Muscle of leg (tissue), 11 donors: ENCODE data around the gene CRIP3. TPM values are rescaled to one million over a fixed set of nuclear protein-coding genes. Genes with fewer than 3 reads are reported as not detected.
A peak's percentile ranks its signal among the peaks of the same experiment; 100 is the strongest.

ENCODE experiments used
- DNase-seq: peaks from one replicate; pipeline ENCODE4 v3.0.0; 2013
- H3K27ac ChIP-seq: one replicate; pipeline ENCODE4 v1.5.1; 2013; ENCODE audit warnings: mild to moderate bottlenecking, low read length, control low read depth
- H3K27me3 ChIP-seq: one replicate; pipeline ENCODE4 v1.6.1; 2013; ENCODE audit warnings: low read length; ENCODE audit not compliant: control insufficient read depth, insufficient read depth
- H3K36me3 ChIP-seq: one replicate; pipeline ENCODE4 v1.6.1; 2013; ENCODE audit warnings: low read length; ENCODE audit not compliant: control insufficient read depth, insufficient read depth
- H3K4me1 ChIP-seq: one replicate; pipeline ENCODE4 v1.6.1; 2013; ENCODE audit warnings: low read length; ENCODE audit not compliant: control insufficient read depth, insufficient read depth
- H3K4me3 ChIP-seq: one replicate; pipeline ENCODE4 v1.5.1; 2013; ENCODE audit warnings: low read length, control low read depth
- H3K9me3 ChIP-seq: replicated peaks from 2 replicates; pipeline ENCODE4 v1.6.1; 2013; ENCODE audit warnings: low read depth, low read length; ENCODE audit not compliant: control insufficient read depth
- WGBS: methylation state at CpG from one replicate; pipeline ENCODE4 v1.1.5; 2013; ENCODE audit warnings: missing lambda C conversion rate; ENCODE audit not compliant: insufficient coverage; 5-methylcytosine and 5-hydroxymethylcytosine counted together
- polyA plus RNA-seq, 8 donors: library from polyadenylated mRNA; unstranded; fragments of 120-200 nt; gene quantifications; one replicate each; pipeline versions ENCODE4 v1.2.1 to v1.2.3, GENCODE V29; 2013; ENCODE audit warnings: inconsistent platforms in 1 of 8, low replicate concordance in 1 of 8; ENCODE audit not compliant: insufficient read length in 8 of 8, insufficient read depth in 1 of 8
- total RNA-seq: library from RNA; stranded (reverse); fragments of 120-200 nt; gene quantifications from one replicate; pipeline ENCODE4 v1.2.4, GENCODE V29; 2013

CRIP3 gene
- total and polyA plus RNA-seq, 9 donors = 0.64 to 2.6 (median 1.2) TPM

DNA sequence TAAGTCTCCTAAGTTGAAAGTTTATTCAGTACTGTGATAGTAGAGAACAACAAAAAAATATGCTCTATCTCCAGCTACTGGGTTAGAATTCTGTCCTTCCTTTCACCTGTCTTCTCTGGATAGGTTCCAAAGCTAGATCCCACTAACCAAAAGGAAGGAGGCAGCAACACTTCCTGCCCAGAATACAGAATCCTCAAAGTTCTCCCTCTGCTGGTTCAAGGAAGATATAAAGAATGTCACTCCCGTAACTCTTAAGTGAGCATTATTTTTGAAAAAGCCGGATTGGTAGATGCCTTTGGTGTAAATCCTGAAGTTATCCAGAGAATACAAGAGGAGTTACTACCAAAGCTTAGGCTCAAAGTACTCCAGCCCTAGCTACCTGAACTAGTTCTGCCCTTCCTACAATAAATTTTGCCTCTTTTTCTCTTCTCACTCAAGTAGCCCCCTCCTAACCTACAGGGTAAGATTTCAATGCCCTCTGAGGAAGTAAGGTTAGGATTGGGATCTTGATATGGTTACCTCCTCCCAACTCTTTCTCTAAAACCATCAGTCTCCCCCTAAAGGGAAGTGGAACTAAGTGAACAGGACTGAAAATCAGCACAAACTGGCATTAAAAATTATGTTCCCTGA, 26.0 kb upstream of the CRIP3 start:
- DNase-seq = peak; percentile 78
- no peaks in the 10 kb centered on the region for H3K27me3 ChIP-seq
- no peaks in the 10 kb centered on the region for H3K9me3 ChIP-seq
- H3K4me1 ChIP-seq = no peaks in the 10 kb centered on the region
- H3K4me3 ChIP-seq = no peak overlapping the region
- peaks cover 35% of the 10 kb centered on the region for H3K36me3 ChIP-seq
- no peak overlapping the region for H3K27ac ChIP-seq
- no CpG with 5 or more reads among the region's 2 CpGs for WGBS

GRCh38 chr6:43331891-43332290, 23.3 kb upstream of the CRIP3 start:
- Histone ChIP-seq H3K36me3 (peaks cover 12% of the 10 kb centered on the region), H3K4me3 (no peak overlapping the region), H3K27me3 (no peaks in the 10 kb centered on the region), H3K9me3 (no peaks in the 10 kb centered on the region), H3K4me1 (no peaks in the 10 kb centered on the region), H3K27ac (no peak overlapping the region)
- no peak for DNase-seq
- WGBS = no CpG with 5 or more reads among the region's 4 CpGs

- Histone ChIP-seq H3K27ac (no peak overlapping the region), H3K36me3 (peaks cover 10% of the 10 kb centered on the region), H3K4me1 (no peaks in the 10 kb centered on the region), H3K4me3 (no peak overlapping the region), H3K27me3 (no peaks in the 10 kb centered on the region), H3K9me3 (no peaks in the 10 kb centered on the region)
- DNase-seq = no peak
- WGBS = 86% methylated on average over 1 of the region's 1 CpG
Measured at GRCh38 chr6:43331470-43331869, 22.8 kb upstream of the CRIP3 start.

DNA sequence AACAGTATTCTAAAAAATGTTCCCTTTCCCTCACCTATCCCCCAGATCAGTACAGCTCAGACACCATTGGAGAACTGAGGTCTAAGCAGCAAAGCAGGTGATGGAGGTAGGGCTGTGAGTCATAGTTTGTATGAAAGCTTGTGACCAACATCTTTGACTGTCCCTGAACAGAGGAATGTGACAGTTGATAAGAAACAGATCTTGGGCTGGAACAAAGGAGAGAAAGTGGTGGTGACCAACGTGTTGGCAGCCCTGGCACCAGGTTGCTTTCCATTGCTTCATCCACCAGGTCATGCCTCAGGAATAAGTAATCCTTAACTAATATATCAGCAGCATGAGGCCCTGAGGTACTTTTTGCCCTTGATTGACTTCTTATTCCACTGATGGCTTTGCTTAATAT, 19.9 kb upstream of the CRIP3 start:
- no peaks in the 10 kb centered on the region for H3K27me3 ChIP-seq
- H3K4me1 ChIP-seq = no peaks in the 10 kb centered on the region
- peaks cover 5% of the 10 kb centered on the region for H3K36me3 ChIP-seq
- WGBS = no CpG with 5 or more reads among the region's 1 CpG
- no peak overlapping the region for H3K27ac ChIP-seq
- H3K9me3 ChIP-seq = no peaks in the 10 kb centered on the region
- no peak for DNase-seq
- H3K4me3 ChIP-seq = no peak overlapping the region

- no peaks in the 10 kb centered on the region for H3K4me1 ChIP-seq
- no peak overlapping the region for H3K4me3 ChIP-seq
- H3K27ac ChIP-seq = no peak overlapping the region
- WGBS = no CpG with 5 or more reads among the region's 1 CpG
- H3K9me3 ChIP-seq = no peaks in the 10 kb centered on the region
- H3K27me3 ChIP-seq = no peaks in the 10 kb centered on the region
- H3K36me3 ChIP-seq = peaks cover 3% of the 10 kb centered on the region
- no peak for DNase-seq
Measured at GRCh38 chr6:43325876-43326275, 17.2 kb upstream of the CRIP3 start.

GRCh38 chr6:43318011-43318410, 9.4 kb upstream of the CRIP3 start:
- Histone ChIP-seq H3K4me1 (no peaks in the 10 kb centered on the region), H3K36me3 (no peaks in the 10 kb centered on the region), H3K27ac (no peak overlapping the region), H3K4me3 (no peak overlapping the region), H3K9me3 (no peaks in the 10 kb centered on the region), H3K27me3 (no peaks in the 10 kb centered on the region)
- no peak for DNase-seq
- WGBS = no CpG with 5 or more reads among the region's 2 CpGs

DNA sequence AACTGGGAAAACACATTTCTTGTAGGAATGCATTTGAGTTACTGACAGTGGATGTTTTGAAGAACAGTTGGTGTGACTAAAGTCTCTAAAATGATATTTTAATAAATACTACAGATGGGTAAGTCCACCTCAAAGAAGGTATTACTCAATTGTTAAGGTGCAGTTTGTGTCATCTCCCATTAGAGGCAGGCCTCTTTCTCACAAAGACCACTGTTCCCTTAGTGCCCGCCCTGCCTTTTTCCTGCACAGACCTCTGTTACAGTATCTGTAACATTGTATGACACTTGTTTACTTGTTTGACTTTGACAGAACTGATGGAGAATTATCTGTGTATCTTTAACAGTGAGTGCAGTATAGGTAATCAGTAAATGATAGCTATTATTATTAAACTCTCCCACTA, 5.2 kb upstream of the CRIP3 start:
- H3K27ac ChIP-seq = no peak overlapping the region
- H3K4me3 ChIP-seq = no peak overlapping the region
- no peaks in the 10 kb centered on the region for H3K9me3 ChIP-seq
- WGBS = no CpG with 5 or more reads among the region's 1 CpG
- peaks cover 2% of the 10 kb centered on the region for H3K27me3 ChIP-seq
- H3K4me1 ChIP-seq = peaks cover 4% of the 10 kb centered on the region
- DNase-seq = no peak
- H3K36me3 ChIP-seq = no peaks in the 10 kb centered on the region

DNA sequence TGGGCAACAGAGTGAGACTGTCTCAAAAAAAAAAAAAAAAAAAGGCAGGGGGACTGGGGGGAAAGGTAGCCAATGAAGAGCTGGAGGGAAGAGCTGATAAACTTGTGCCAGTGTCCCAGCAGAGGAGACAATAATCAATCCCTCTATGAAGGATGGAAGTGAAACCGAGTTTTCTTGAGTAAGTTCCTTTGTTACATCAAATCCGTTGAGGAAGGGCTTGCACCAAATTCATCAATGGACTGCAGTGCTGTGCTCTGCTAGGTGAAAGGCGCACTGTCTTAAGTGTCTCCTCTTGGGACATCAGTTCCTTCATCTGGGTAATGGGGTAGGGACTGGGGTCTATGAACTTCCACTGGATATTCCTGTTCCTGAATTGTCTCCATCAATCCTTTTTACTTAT, 3.0 kb upstream of the CRIP3 start:
- H3K4me3 ChIP-seq = no peak overlapping the region
- no peaks in the 10 kb centered on the region for H3K36me3 ChIP-seq
- peaks cover 17% of the 10 kb centered on the region for H3K27me3 ChIP-seq
- DNase-seq = no peak
- WGBS = 36% methylated on average over 2 of the region's 3 CpGs
- H3K4me1 ChIP-seq = peaks cover 13% of the 10 kb centered on the region
- H3K27ac ChIP-seq = no peak overlapping the region
- no peaks in the 10 kb centered on the region for H3K9me3 ChIP-seq

GRCh38 chr6:43310624-43311023, 2.0 kb upstream of the CRIP3 start:
- Histone ChIP-seq H3K4me3 (no peak overlapping the region), H3K27ac (no peak overlapping the region), H3K9me3 (no peaks in the 10 kb centered on the region), H3K4me1 (peaks cover 13% of the 10 kb centered on the region), H3K36me3 (no peaks in the 10 kb centered on the region), H3K27me3 (peaks cover 17% of the 10 kb centered on the region)
- no peak for DNase-seq

DNA sequence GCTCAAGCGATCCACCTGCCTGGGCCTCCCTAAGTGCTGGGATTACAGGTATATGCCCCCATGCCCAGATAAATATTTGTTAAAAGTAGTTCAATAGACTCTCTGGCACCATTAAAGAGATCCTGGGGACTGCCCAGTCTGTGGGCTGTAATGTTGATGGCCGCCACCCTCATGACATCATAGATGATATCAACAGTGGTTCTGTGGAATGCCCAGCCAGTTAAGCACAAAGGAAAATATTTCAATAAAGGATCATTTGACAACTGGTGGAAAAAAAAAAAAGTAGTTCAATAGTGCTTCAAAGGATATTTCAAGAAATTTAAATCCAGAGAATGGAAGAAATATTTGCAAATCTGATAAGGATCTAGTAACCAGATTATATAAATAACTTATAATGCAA, 1.5 kb upstream of the CRIP3 start:
- WGBS = no CpG with 5 or more reads among the region's 2 CpGs
- no peaks in the 10 kb centered on the region for H3K9me3 ChIP-seq
- H3K27ac ChIP-seq = no peak overlapping the region
- no peak overlapping the region for H3K4me3 ChIP-seq
- peaks cover 17% of the 10 kb centered on the region for H3K27me3 ChIP-seq
- peaks cover 13% of the 10 kb centered on the region for H3K4me1 ChIP-seq
- H3K36me3 ChIP-seq = no peaks in the 10 kb centered on the region
- no peak for DNase-seq

- 40% methylated on average over 4 of the region's 9 CpGs for WGBS
- no peaks in the 10 kb centered on the region for H3K36me3 ChIP-seq
- no peak overlapping the region for H3K27ac ChIP-seq
- no peak for DNase-seq
- no peaks in the 10 kb centered on the region for H3K9me3 ChIP-seq
- H3K27me3 ChIP-seq = peaks cover 17% of the 10 kb centered on the region
- peaks cover 13% of the 10 kb centered on the region for H3K4me1 ChIP-seq
- peak overlapping the region; percentile 35 for H3K4me3 ChIP-seq
Measured at GRCh38 chr6:43308990-43309477, 408 bp upstream of the CRIP3 start.
